ENCODE results near the gene TAS2R50. TPM values are rescaled to one million over a fixed set of nuclear protein-coding genes. Genes with fewer than 3 reads are reported as not detected.
A peak's percentile ranks its signal among the peaks of the same experiment; 100 is the strongest.

Gene TAS2R50
- total RNA-seq, 1 experiment from 2014 or later = 0.59 TPM

- TF ChIP-seq ZNF281 (CRISPR knock-in tag; IDR thresholded peaks at IDR 0.05) = no peak
- TF ChIP-seq ARID4B (CRISPR knock-in tag; IDR thresholded peaks at IDR 0.05; ENCODE audit: borderline replicate concordance) = no peak
- TF ChIP-seq ERG (CRISPR knock-in tag; IDR thresholded peaks at IDR 0.05) = no peak
- TF ChIP-seq ZNF396 (CRISPR knock-in tag; IDR thresholded peaks at IDR 0.05; ENCODE audit: borderline replicate concordance) = no peak
- no peak for TF ChIP-seq MLX (CRISPR knock-in tag; IDR thresholded peaks at IDR 0.05)
- no peak for TF ChIP-seq PRRX2 (CRISPR knock-in tag; IDR thresholded peaks at IDR 0.05)
- TF ChIP-seq NR1H2 (CRISPR knock-in tag; IDR thresholded peaks at IDR 0.05) = no peak
- no peak for TF ChIP-seq CBFB (CRISPR knock-in tag; IDR thresholded peaks at IDR 0.05; ENCODE audit: low read depth)
- no peak for TF ChIP-seq ZNF317 (CRISPR knock-in tag; IDR thresholded peaks at IDR 0.05; ENCODE audit: borderline replicate concordance, low read depth)
- no peak for TF ChIP-seq ATF3 (CRISPR knock-in tag; conservative IDR thresholded peaks at IDR 0.05)
Observed at GRCh38 chr12:10982244-10982643, 4.5 kb downstream of the TAS2R50 start (continued).

GRCh38 chr12:10974965-10975364 lies 11.7 kb downstream of the TAS2R50 start:
- H3K4me3 Mint-ChIP-seq = no peak overlapping the region
- POLR2A ChIA-PET = interaction anchor here (0.6 kb wide), 1 partner anchor 433 kb away, joined by 3 read pairs; no protein-coding TSS in a partner anchor
- ATAC-seq (peak; percentile 55), DNase-seq (ENCODE audit: low spot score) (no peak)
- CTCF ChIA-PET = no interaction called here
- no peak for TF ChIP-seq JUN (CRISPR knock-in tag; IDR thresholded peaks at IDR 0.05)
- H3K27ac Mint-ChIP-seq = no peak overlapping the region
- no peaks in the 10 kb centered on the region for H3K36me3 Mint-ChIP-seq
- peaks cover 53% of the 10 kb centered on the region for H3K4me1 Mint-ChIP-seq
- no peaks in the 10 kb centered on the region for H3K9me3 Mint-ChIP-seq
- H3K27me3 Mint-ChIP-seq (ENCODE audit: low read depth) = no peaks in the 10 kb centered on the region; the same call in 1 of the 2 replicates

GRCh38 chr12:10968765-10969456 lies 17.8 kb downstream of the TAS2R50 start:
- Mint-ChIP-seq H3K9me3 (peaks cover 9% of the 10 kb centered on the region), H3K4me1 (no peaks in the 10 kb centered on the region), H3K27me3 (ENCODE audit: low read depth) (no peaks in the 10 kb centered on the region), H3K4me3 (no peak overlapping the region), H3K27ac (no peak overlapping the region), H3K36me3 (peaks cover 4% of the 10 kb centered on the region; the same call in 1 of the 2 replicates)
- ATAC-seq (no peak), DNase-seq (ENCODE audit: low spot score) (no peak)
- POLR2A ChIA-PET = interaction anchor here (0.6 kb wide), 1 partner anchor 198 kb away, joined by 3 read pairs; no protein-coding TSS in a partner anchor
- CTCF ChIA-PET = interaction anchor here (1.4 kb wide), 1 partner anchor 218 kb away, joined by 4 read pairs; no protein-coding TSS in a partner anchor
- TF ChIP-seq MYBL2 (CRISPR knock-in tag; IDR thresholded peaks at IDR 0.05) (no peak), FOXP1 (CRISPR knock-in tag; IDR thresholded peaks at IDR 0.05; ENCODE audit: borderline replicate concordance) (no peak), FOXJ3 (CRISPR knock-in tag; IDR thresholded peaks at IDR 0.05; ENCODE audit: borderline replicate concordance) (no peak), HMGXB4 (CRISPR knock-in tag; IDR thresholded peaks at IDR 0.05) (no peak), ZNF263 (CRISPR knock-in tag; IDR thresholded peaks at IDR 0.05; ENCODE audit: low read depth) (no peak), MXD4 (CRISPR knock-in tag; IDR thresholded peaks at IDR 0.05; ENCODE audit: borderline replicate concordance) (no peak), JUN (CRISPR knock-in tag; IDR thresholded peaks at IDR 0.05) (no peak), E2F5 (CRISPR knock-in tag; IDR thresholded peaks at IDR 0.05) (no peak), ZNF671 (CRISPR knock-in tag; IDR thresholded peaks at IDR 0.05) (no peak), TEAD1 (CRISPR knock-in tag; IDR thresholded peaks at IDR 0.05) (no peak), TP53 (CRISPR knock-in tag; IDR thresholded peaks at IDR 0.05) (no peak)
